Testis (tissue), 2 donors: ENCODE measurements around the gene UNK.

Experiments
- POLR2A ChIP-seq: fragments of 450-650 bp; IDR thresholded peaks from one replicate; pipeline ENCODE4 v1.6.1; 2017; ENCODE audit warnings: antibody characterized with exemption, mild to moderate bottlenecking, moderate library complexity
- TF ChIP-seq, protein P1 (sequence below), 3 experiments: fragments of 450-650 bp in 2 of 3; fragments of 200-600 bp in 1 of 3; sonication (generic) in 1 of 3; IDR thresholded peaks; one replicate each; pipeline ENCODE4 v1.5.1; 2016 to 2019; ENCODE audit warnings: antibody characterized with exemption in 3 of 3, mild to moderate bottlenecking in 2 of 3, moderate library complexity in 1 of 3

DNA sequence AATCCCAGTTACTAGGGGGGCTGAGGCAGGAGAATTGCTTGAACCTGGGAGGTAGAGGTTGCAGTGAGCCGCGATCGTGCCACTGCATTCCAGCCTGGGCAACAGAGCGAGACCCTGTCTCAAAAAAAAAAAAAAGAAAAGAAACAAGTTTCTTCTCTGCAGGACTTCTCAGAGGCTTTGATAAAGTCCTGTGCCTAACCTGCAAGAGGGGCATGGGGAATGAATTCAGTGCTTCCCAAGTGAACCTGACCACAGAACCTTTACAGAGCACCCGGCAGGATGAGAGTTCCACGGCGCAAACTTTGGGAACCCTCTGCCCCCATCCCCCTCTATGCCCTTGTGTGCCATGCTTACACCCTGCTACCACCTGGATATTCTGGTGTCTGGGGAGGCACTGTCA, 45.4 kb upstream of the UNK start:
- TF ChIP-seq, protein P1, sequence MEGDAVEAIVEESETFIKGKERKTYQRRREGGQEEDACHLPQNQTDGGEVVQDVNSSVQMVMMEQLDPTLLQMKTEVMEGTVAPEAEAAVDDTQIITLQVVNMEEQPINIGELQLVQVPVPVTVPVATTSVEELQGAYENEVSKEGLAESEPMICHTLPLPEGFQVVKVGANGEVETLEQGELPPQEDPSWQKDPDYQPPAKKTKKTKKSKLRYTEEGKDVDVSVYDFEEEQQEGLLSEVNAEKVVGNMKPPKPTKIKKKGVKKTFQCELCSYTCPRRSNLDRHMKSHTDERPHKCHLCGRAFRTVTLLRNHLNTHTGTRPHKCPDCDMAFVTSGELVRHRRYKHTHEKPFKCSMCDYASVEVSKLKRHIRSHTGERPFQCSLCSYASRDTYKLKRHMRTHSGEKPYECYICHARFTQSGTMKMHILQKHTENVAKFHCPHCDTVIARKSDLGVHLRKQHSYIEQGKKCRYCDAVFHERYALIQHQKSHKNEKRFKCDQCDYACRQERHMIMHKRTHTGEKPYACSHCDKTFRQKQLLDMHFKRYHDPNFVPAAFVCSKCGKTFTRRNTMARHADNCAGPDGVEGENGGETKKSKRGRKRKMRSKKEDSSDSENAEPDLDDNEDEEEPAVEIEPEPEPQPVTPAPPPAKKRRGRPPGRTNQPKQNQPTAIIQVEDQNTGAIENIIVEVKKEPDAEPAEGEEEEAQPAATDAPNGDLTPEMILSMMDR (IDR thresholded peaks at IDR 0.05): no peak
- no peak for TF ChIP-seq POLR2A
